HG03575 (cell line): Measurements from ENCODE around the gene GLT6D1.
"Not testable (repeated sequence)": the region's sequence is repeated elsewhere in the genome, so short reads cannot be mapped to it uniquely, and the experiment has no call there.

Experiments
- ATAC-seq: cut with Tn5 transposase; IDR thresholded peaks from one replicate; pipeline ENCODE4 v1.9.1; 2021; ENCODE audit not compliant: unreplicated experiment, insufficient number of reproducible peaks, low FRiP score; ENCODE audit errors: extremely low read depth

GLT6D1 gene

GRCh38 chr9:135641745-135642144 is 2.4 kb upstream of the GLT6D1 start:
- ATAC-seq = no peak

DNA sequence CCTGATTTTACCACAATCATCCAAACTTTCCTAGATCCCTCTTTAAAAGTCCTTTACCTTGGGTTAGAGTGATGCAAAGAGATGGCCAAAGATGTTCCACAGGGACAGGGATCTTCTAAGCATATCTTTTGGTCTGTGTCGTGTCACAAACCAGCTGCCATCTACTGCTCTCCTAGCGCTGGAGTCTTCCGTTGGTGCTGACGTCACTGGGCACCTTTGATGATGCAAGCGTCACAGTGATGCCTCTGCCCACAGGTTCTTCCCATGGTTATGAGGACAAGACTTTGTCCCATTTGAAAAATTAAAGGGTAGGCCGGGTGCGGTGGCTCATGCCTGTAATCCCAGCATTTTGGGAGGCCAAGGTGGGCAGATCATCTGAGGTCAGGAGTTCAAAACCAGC is 1.7 kb upstream of the GLT6D1 start:
- no peak for ATAC-seq

GRCh38 chr9:135636930-135637530 is 2.3 kb downstream of the GLT6D1 start:
- not testable (repeated sequence) for ATAC-seq

- no peak for ATAC-seq
Observed at GRCh38 chr9:135632841-135633240, 6.5 kb downstream of the GLT6D1 start.

DNA sequence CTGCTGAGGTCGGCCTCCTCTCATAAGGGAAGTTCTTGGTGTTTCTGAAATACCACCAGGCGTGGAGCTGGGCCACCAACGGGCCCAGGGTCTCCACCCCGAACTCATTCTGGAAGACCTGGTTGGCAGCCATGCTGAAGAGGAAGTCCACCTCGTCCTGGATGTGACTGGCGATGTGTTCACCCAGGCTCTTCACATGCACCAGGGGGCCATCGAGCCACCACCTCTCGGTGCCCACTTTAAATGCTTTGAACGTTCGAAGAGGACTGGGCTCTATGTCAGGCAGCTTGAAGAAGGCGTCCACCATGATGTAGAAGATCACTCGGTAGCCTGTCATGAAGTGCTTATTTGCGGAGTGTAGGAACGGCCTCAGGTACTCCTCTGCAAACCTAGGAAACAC is 15.1 kb downstream of the GLT6D1 start:
- no peak for ATAC-seq

DNA sequence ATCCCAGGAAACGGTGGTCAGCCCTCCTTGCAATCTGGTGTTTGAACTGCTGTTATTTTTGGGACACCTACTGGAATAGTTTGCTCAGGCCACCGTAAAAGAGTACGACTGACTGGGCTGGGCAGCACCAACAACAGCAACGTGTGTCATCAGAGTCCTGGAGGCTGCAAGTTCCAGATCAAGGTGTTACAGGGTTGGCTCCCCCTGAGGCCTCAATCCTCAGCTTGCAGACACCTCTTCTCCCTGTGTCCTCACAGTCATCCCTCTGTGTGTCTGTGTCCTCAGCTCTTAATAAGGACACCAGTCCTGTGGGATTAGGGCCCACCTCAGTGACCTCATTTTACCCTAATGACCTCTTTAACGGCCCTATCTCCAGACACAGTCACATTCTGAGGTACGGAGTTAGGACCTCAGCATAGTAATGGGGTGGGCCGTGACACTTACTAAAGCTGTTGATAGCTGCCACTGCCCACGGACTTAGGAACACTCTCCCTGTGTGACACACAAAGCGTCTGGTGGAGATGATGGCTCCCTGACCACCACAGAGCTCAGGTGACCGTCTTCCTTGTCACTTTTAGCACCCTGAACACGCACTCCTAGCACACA is 16.8 kb downstream of the GLT6D1 start:
- no peak for ATAC-seq

DNA sequence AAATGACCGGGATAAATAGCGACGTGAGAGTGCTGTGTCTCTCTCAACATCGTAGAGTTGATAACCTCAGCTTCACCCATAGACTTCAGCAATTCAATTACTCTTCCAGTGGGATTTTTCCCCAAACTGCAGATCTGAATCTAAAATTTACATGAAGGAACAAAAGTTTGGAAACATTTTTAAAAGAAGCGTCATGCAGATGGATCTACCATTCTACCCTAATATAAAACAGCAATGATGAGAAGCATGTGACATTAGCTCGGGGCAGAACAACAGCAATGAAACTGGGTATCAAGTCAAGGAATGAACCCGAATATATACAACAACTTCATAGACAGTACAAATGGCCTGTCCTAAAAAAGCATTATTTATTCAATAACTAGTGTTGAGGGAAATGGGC is 18.8 kb downstream of the GLT6D1 start:
- ATAC-seq = no peak

DNA sequence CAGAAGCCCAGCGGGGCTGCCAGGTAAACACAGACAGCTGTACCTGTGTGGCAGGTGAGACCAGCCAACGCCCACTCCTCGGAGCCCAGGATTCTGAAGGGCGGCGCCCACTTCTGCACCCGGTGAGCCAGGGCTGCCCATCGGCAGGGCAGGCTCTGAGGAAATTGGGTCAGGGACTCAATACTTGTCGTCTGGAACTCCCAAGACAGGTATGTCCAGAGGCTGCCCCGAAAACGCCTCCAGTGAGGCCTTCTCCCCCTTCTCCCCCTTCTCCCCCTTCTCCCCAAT is 19.8 kb downstream of the GLT6D1 start:
- ATAC-seq = no peak

- ATAC-seq = no peak
Observed at GRCh38 chr9:135618866-135619598, 20.3 kb downstream of the GLT6D1 start.

DNA sequence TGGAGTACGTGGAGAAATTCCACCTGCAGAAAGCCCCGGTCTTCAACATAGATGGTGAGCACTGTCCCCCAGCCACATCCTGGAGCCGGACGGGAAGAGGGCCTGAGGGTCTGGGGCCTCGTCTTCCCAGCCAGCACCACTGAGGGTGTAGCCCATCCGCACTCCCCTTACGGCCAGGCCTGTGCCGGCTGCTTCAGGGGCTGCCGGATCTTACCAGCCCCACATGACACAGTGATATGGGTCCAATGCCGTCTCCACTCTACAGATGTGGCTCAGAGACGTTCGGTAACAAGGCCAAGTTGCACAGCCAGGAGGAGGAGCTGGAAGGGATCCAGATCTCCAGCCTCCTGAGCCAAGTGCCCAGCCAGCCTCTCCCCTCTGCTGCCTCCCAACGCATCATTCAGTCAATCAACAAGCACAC is 21.3 kb downstream of the GLT6D1 start:
- ATAC-seq = no peak

DNA sequence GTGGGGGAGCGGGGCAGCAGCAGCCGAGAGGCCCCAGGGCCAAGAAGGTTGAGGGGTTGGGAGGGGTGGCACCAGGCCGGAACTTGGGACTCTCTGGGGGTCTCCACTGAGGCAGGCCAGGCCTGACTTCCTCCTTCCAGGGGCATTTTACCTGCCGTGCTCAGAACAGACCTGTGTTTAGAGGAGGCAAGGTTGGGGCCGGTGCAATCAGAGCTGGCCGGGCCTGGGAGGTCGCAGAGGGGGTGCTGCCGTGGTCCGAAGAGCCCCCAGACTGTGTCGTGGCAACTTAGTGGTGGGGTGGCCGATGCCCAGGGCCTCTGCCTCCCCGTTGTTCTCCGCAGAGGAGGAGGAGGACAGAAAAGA is 21.8 kb downstream of the GLT6D1 start:
- no peak for ATAC-seq

- no peak for ATAC-seq
Observed at GRCh38 chr9:135616619-135617537, 22.5 kb downstream of the GLT6D1 start.

GRCh38 chr9:135615666-135616618 is 23.4 kb downstream of the GLT6D1 start:
- no peak for ATAC-seq

DNA sequence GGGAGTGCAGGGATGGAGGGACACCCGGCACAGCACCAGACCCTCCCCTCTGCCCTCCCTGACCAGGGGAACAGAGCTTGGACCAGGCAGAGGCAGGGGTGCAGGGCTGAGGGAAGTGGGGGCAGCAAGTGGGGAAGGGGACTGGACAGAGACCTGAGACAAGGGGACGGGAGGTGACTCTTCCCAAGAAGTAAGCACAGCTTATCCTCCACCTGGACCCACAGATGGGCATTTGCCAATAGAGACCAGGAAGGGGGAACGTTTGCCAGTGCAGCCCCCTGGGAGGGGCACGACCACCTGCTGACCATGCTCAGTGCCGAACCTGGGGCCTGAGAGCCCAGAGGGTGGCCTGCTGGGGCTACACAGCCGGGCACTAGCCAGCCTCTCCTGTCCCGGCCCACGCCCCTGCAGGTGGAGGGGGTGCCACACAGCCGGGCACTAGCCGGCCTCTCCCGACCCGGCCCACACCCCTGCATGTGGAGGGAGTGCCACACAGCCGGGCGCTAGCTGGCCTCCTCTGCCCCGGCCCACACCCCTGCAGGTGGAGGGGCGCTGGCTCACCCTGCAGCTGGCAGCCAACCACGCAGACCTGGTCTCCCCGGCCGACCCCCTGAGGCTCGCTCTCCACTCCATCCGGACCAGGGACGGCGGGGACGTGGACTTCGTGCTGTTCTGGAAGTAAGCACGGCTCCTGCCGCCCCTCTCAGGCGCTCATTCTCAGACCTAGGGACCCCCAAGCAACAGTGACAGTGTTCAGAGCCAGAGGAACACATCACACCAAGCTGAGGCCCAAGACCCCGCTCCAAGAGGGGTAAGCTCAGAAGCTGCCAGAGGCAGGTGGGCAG is 24.3 kb downstream of the GLT6D1 start:
- ATAC-seq = no peak

DNA sequence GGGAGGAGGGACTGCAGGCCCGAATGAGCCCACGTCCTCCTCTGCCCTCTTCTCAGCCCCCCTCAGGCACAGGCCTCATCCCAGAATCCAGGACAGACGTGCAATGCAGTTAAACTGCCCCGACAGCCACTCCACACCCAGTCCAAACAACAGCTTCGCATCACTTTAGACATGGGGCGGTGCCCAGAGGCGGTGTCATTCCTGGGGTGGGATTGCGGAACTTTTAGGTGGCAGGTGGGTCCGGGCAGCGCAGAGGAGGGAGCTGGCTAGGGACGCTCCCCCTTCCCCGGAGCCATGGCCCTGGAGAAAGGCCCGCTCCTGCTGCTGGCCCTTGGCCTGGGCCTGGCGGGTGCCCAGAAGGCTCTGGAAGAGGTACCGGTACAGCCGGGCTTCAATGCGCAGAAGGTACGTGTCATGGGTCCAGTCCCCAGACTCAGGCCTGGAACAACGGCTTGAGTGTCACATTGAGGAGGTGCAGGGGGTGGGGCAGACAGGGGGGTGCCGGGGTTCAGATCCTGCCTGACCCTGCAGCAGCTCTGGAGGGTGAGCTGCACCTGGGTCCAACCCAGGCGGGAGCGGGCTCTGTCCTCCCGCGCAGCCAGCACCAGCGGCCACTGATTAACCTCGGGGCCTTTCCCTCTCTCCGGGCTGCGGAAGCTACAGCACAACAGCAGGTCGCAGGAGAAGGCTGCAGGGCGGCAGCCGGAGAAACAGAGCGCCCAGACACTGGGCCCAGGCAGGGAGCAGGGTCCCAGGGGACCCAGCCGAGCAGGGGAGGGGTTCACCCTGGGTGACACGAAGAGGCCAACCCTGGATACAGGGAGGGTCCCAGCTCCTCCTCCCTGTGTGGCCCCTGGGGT is 25.2 kb downstream of the GLT6D1 start:
- no peak for ATAC-seq

GRCh38 chr9:135612981-135613910 is 26.1 kb downstream of the GLT6D1 start:
- ATAC-seq = no peak
